ENCODE results near the gene MLN. TPM values are rescaled to one million over a fixed set of nuclear protein-coding genes. Genes with fewer than 3 reads are reported as not detected.

The MLN gene
- total and polyA plus RNA-seq, 10 donors: not detected

DNA sequence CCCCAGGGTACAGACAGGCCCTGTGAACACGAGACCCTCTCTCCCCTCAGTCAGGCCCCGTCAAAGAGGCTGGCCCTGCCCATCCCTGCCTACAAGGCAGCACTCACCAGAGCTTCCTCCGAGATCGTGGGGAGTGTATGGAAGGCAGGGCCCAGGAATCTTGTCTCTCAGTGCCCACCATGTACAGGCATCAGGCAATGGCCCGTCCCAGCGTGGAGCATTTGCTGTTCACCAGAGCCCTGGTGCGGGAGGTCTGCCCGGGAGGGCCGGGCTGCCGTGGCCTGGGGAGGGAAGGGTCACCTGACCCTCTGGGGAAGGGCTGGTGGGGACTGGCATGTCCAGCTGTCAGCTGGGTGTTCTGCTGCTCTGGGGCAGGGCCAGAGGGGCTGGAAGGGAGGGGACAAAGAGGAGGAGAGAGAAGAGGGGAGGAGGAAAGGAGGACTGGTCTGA is 57.1 kb downstream of the MLN start, which contains the start of gene IP6K3:
TSS of gene IP6K3 (minus strand) at position 255 of the 450 bp plus-strand sequence. CDS start 11,429 bp downstream, outside the sequence.
- intact Hi-C loops (cut with DNase I; ENCODE audit: low total_unique reads): no loop called here
- Histone ChIP-seq H3K27ac (peak within 1 kb of the TSS in 7 of 8 donors; percentile 26 to 78 (median 67)), H3K4me3 (peak within 1 kb of the TSS in 6 of 8 donors; percentile 11 to 58 (median 26)), H3K36me3 (no peaks in the 10 kb centered on the region), H3K27me3 (replicated peaks in 1 of 7) (peaks cover 0 to 23% (median 0%) of the 10 kb centered on the region in 7 donors), H3K4me1 (peaks cover 0 to 37% (median 19%) of the 10 kb centered on the region in 6 donors), H3K9me3 (no peaks in the 10 kb centered on the region)
- no peak for DNase-seq
- TF ChIP-seq, protein P1, sequence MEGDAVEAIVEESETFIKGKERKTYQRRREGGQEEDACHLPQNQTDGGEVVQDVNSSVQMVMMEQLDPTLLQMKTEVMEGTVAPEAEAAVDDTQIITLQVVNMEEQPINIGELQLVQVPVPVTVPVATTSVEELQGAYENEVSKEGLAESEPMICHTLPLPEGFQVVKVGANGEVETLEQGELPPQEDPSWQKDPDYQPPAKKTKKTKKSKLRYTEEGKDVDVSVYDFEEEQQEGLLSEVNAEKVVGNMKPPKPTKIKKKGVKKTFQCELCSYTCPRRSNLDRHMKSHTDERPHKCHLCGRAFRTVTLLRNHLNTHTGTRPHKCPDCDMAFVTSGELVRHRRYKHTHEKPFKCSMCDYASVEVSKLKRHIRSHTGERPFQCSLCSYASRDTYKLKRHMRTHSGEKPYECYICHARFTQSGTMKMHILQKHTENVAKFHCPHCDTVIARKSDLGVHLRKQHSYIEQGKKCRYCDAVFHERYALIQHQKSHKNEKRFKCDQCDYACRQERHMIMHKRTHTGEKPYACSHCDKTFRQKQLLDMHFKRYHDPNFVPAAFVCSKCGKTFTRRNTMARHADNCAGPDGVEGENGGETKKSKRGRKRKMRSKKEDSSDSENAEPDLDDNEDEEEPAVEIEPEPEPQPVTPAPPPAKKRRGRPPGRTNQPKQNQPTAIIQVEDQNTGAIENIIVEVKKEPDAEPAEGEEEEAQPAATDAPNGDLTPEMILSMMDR (IDR thresholded peaks at IDR 0.05 in 8 of 11, conservative IDR thresholded peaks at IDR 0.05 in 3 of 11): no peak
- TF ChIP-seq POLR2AphosphoS5 (IDR thresholded peaks at IDR 0.05): peak; percentile 47 to 90 (median 84)
- 33 to 78% (median 59%) methylated on average over 8 to 10 of the region's 10 CpGs for WGBS, 5 donors

DNA sequence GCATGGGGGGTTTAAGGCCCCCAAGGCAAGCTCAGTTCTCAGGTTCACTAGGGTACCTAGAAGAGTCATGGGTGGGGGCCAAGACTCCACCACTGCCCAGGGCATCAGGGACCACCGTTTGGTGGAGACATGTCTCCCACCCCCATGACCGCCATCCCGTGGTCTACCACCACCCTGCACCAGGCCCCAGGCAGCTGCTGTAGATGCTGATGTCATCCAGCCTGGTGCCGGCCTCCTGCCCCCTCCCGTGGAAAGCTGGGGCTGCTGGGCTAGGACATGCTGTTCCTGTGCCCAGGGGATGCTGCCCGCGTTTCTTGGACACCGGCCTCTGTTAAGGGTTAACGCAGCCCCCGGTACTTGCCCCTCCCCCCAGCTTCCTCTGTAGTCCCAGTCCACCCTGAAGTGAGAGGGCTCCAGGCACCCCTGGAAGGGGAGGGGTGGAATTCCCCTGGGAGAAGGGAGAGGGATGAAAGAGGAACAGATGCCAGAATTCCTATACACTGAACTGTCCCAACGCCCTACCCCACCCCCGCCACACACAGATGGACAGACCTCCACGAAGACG is 57.7 kb downstream of the MLN start:
- intact Hi-C loops (cut with DNase I; ENCODE audit: low total_unique reads): no loop called here
- Histone ChIP-seq H3K27me3 (replicated peaks in 1 of 7) (peaks cover 0 to 23% (median 0%) of the 10 kb centered on the region in 7 donors), H3K4me1 (peaks cover 0 to 37% (median 19%) of the 10 kb centered on the region in 6 donors), H3K4me3 (peak overlapping the region in 5 of 8 donors; percentile 19 to 58 (median 28)), H3K27ac (peak overlapping the region in 7 of 8 donors; percentile 26 to 78 (median 67)), H3K36me3 (no peaks in the 10 kb centered on the region), H3K9me3 (no peaks in the 10 kb centered on the region)
- DNase-seq: no peak
- TF ChIP-seq POLR2AphosphoS5 (IDR thresholded peaks at IDR 0.05): peak in 2 of 3 donors; percentile 44 to 49
- TF ChIP-seq, protein P1 (IDR thresholded peaks at IDR 0.05 in 8 of 11, conservative IDR thresholded peaks at IDR 0.05 in 3 of 11): no peak
- WGBS, 5 donors: 47 to 54% (median 51%) methylated on average over 11 to 14 of the region's 14 CpGs

DNA sequence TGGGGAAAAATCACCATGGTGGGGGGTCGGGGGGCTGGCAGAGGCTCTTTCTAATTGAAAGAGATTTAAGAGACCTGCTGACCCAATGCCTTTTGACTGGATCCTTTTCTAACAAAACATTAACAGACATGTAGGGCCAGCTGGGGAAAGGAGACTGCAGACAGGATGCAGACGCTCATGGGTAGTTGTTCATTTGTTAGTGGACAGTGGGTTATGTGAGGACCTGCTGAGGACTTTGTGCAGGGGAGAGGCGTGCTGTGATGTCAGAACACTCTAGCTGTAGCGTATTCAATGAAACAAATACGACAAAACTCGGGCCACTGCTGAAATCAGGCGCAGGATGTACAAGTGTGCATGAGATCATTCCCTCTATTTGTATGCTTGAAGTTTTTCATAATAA is 58.3 kb downstream of the MLN start:
- Histone ChIP-seq H3K27ac (peak overlapping the region in 7 of 8 donors; percentile 26 to 78 (median 67)), H3K4me3 (peak overlapping the region in 4 of 8 donors; percentile 23 to 58 (median 31)), H3K4me1 (peaks cover 0 to 35% (median 19%) of the 10 kb centered on the region in 6 donors), H3K27me3 (replicated peaks in 1 of 7) (peaks cover 0 to 23% (median 0%) of the 10 kb centered on the region in 7 donors), H3K9me3 (no peaks in the 10 kb centered on the region), H3K36me3 (no peaks in the 10 kb centered on the region)
- no peak for DNase-seq
- 76 to 84% (median 81%) methylated on average over 7 of the region's 7 CpGs for WGBS, 5 donors
- intact Hi-C loops (cut with DNase I; ENCODE audit: low total_unique reads): no loop called here
- TF ChIP-seq, protein P1 (IDR thresholded peaks at IDR 0.05 in 8 of 11, conservative IDR thresholded peaks at IDR 0.05 in 3 of 11): no peak
- no peak for TF ChIP-seq POLR2A (IDR thresholded peaks at IDR 0.05)
- TF ChIP-seq POLR2AphosphoS5 (IDR thresholded peaks at IDR 0.05): no peak

DNA sequence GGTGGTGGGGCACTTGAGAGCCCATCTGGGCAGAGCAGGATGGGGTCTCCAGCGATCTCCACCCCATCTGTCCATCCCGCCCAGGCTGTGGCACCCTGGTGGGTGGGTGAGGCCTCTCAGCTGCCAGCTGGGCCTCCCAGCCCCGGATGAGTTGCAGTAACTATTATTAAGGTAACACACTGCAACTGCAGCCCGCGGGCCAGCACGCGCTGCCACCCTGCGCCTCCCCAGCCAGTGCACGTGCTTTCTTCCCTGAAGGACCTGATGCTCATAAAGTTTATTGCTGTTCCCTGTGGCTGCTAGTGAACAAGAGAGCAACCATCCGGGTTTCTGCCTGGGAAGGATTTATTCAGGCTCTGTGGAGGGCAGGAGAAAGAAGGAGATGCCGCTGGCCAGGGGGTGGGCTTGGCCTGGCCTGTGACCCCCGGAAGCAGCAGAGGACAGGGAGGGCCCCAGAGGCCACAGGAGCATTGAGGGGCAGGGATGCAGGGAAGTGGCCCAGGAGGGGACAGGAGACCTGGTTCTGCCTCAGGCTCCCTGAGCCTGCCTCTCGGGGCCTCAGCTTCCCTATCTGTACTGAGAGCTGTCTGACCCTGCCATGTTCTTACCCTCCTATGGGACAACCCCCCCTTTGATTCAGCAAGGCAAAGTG is 58.8 kb downstream of the MLN start:
- 68 to 74% (median 72%) methylated on average over 9 to 13 of the region's 13 CpGs for WGBS, 5 donors
- Histone ChIP-seq H3K36me3 (no peaks in the 10 kb centered on the region), H3K27me3 (replicated peaks in 1 of 7) (peaks cover 0 to 23% (median 0%) of the 10 kb centered on the region in 7 donors), H3K4me1 (peaks cover 0 to 40% (median 22%) of the 10 kb centered on the region in 6 donors), H3K9me3 (no peaks in the 10 kb centered on the region), H3K27ac (peak overlapping the region in 6 of 8 donors; percentile 15 to 78 (median 71)), H3K4me3 (peak overlapping the region in 3 of 8 donors; percentile 28 to 58 (median 34))
- DNase-seq: no peak
- TF ChIP-seq POLR2AphosphoS5 (IDR thresholded peaks at IDR 0.05) (peak in 1 of 3 donors; percentile 9), POLR2A (IDR thresholded peaks at IDR 0.05) (no peak)
- TF ChIP-seq, protein P1 (IDR thresholded peaks at IDR 0.05 in 8 of 11, conservative IDR thresholded peaks at IDR 0.05 in 3 of 11): no peak
- intact Hi-C loops (cut with DNase I; ENCODE audit: low total_unique reads): no loop called here
